Kidney epithelial cell (primary cell): ENCODE measurements around the gene CALN1. TPM values are rescaled to one million over a fixed set of nuclear protein-coding genes. Genes with fewer than 3 reads are reported as not detected.
"Not testable (repeated sequence)": the region's sequence is repeated elsewhere in the genome, so short reads cannot be mapped to it uniquely, and the experiment has no call there.

Source experiments
- DNase-seq: peaks from one replicate; pipeline ENCODE4 v3.0.0-alpha.2; 2010; ENCODE audit warnings: low read depth
- H3K27me3 ChIP-seq: 2 replicates; pipeline ENCODE4 v1.6.0; 2011; ENCODE audit warnings: low read length; ENCODE audit not compliant: control insufficient read depth, insufficient read depth
- H3K36me3 ChIP-seq: 2 replicates; pipeline ENCODE4 v1.5.1; 2011; ENCODE audit warnings: low read length; ENCODE audit not compliant: control insufficient read depth, insufficient read depth
- H3K4me3 ChIP-seq: 2 replicates; pipeline ENCODE4 v1.5.1; 2011; ENCODE audit warnings: low read depth, mild to moderate bottlenecking, control low read depth, low read length
- total RNA-seq: library from RNA; depleted of rRNA; stranded (reverse); fragments of >200 nt; gene quantifications from 2 replicates; pipeline ENCODE4 v1.2.3, GENCODE V29; 2015
- TF ChIP-seq, protein P1 (sequence below): IDR thresholded peaks from 2 replicates; pipeline ENCODE4 v1.5.1; 2011; ENCODE audit warnings: mild to moderate bottlenecking, moderate library complexity, low read length, control low read depth, inconsistent platforms; ENCODE audit not compliant: insufficient read depth, poor library complexity, severe bottlenecking

CALN1 gene
- total RNA-seq, 1 donor from 2014 or later: not detected

DNA sequence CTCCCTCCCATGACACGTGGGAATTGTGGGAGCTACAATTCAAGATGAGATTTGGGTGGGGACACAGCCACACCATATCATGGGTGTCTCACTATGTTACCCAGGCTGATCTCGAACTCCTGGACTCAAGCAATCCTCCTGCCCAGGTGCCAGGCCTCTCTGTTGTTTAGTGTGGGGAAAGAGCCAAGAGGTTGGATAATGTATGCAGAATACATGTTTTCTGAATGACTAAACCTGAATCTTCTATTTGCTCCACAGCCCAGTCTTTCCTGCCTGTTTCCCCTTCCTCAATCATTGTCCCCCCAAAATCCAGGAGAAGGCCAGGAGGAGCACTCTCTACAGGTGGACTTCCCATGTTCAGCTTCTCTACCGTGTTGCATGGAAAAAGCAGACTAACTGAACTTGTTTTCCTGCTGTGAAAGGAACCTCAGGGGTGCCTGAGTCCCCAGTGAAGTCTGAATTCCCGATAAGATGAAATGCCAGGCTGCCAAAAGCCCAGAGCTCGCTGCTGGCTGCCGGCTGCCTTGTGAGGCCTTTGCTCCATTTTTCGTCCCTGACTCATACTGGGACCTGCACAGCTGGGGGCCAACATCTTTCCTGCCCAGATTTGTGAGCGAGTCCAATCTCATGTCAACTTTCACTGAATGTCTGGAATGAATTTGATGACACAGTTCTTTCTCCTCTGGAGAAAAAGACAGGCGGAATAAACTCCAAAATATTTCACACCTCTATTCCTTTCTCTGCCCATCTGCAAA, 588.0 kb downstream of the CALN1 start:
- no peaks in the 10 kb centered on the region for H3K36me3 ChIP-seq
- no peaks in the 10 kb centered on the region for H3K27me3 ChIP-seq
- no peak overlapping the region for H3K4me3 ChIP-seq
- TF ChIP-seq, protein P1, sequence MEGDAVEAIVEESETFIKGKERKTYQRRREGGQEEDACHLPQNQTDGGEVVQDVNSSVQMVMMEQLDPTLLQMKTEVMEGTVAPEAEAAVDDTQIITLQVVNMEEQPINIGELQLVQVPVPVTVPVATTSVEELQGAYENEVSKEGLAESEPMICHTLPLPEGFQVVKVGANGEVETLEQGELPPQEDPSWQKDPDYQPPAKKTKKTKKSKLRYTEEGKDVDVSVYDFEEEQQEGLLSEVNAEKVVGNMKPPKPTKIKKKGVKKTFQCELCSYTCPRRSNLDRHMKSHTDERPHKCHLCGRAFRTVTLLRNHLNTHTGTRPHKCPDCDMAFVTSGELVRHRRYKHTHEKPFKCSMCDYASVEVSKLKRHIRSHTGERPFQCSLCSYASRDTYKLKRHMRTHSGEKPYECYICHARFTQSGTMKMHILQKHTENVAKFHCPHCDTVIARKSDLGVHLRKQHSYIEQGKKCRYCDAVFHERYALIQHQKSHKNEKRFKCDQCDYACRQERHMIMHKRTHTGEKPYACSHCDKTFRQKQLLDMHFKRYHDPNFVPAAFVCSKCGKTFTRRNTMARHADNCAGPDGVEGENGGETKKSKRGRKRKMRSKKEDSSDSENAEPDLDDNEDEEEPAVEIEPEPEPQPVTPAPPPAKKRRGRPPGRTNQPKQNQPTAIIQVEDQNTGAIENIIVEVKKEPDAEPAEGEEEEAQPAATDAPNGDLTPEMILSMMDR: no peak
- no peak for DNase-seq

DNA sequence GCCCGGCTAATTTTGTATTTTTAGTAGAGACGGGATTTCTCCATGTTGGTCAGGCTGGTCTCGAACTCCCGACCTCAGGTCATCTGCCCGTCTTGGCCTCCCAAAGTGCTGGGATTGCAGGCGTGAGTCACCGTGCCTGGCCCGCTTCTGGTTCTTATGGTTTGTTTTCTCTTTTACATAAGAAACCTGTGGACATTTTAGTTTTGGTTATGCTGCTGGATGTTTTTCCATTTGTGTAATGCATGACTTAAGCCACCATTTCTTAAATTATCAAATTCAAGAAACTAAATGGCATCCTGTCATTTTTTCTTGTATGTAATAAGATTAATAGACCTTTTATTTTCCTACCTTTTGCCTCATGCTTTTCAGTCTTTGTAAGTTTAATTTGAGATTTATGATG, 589.7 kb downstream of the CALN1 start:
- not testable (repeated sequence) for DNase-seq, H3K36me3 ChIP-seq, H3K27me3 ChIP-seq, H3K4me3 ChIP-seq

DNA sequence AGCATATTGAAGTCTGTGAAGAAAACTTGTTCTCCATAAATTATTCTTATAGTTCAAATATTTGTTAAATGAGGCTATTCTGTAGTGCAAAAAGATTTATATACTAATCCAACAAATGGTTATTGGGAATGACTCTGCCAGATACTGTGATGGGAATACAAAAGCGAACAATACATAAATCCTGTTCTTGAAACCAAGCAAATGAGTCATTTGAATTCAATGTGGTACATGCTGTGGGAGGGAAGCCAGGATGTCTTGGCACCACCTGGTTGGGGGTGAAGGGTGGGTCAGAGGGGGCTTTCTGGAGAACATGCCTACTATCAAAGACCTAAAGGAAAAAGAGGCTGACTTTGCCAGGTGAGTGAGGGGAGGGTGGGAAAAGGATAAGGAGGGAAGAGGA, 594.2 kb downstream of the CALN1 start:
- Histone ChIP-seq H3K27me3 (no peaks in the 10 kb centered on the region), H3K36me3 (no peaks in the 10 kb centered on the region), H3K4me3 (no peak overlapping the region)
- TF ChIP-seq, protein P1: no peak
- no peak for DNase-seq

DNA sequence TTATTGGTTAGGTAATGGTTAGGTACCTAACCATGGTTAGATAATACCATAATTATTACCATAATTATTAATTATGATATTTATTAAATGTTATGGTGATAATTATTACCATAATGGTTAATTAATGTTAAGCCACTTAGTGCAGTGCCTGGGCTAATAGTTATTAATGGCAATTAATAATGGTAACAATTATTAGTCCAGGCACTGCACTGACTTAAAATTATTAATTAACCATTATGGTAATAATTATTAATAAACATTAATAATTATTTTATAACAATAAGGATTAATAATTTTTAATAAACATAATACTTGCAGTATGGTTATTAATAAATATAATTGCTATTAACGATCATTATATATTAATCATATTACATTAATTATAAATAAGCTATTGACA, 604.0 kb downstream of the CALN1 start:
- H3K4me3 ChIP-seq: no peak overlapping the region
- TF ChIP-seq, protein P1: no peak

DNA sequence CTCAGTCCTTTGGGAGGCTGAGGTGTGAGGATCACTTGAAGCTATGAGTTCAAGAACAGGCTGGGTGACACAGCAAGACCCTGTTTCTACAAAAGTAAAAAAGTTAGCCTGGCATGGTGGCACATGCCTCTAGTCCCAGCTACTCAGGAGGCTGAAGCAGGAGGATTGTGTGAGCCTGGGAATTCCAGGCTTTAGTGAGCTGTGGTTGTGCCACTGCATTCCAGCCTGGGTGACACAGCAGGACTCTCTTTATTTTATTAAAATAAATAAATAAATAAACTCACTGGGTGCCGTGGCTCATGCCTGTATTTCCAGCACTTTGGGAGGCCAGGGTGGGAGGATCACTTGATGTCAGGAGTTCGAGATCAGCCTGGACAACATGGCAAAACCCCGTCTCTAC, 607.9 kb downstream of the CALN1 start:
- H3K36me3 ChIP-seq: no peaks in the 10 kb centered on the region
- no peak for DNase-seq
- H3K27me3 ChIP-seq: no peaks in the 10 kb centered on the region
- H3K4me3 ChIP-seq: no peak overlapping the region
- TF ChIP-seq, protein P1: no peak

More for the DNA sequence above, 604.0 kb downstream of the CALN1 start:
- Histone ChIP-seq H3K36me3 (no peaks in the 10 kb centered on the region), H3K27me3 (no peaks in the 10 kb centered on the region)
- no peak for DNase-seq

DNA sequence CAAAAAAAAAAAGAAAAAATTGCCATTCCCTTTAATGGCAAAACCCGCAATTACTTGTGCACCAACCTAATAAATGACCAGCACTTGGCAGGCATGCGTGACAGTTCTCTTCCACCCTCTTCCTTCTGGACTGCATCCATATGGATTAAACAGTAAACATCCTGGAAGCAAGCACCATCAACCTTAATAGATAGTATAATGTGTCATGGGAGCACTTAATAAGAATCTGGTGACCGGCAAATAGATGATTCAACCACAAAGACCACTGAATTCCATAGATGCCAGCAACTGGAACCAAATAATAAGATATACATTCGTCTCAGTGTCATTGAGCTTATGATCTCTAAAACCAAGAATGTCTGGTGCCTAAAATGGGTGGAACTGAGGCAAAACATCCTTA, 610.2 kb downstream of the CALN1 start:
- TF ChIP-seq, protein P1: no peak
- H3K27me3 ChIP-seq: no peaks in the 10 kb centered on the region
- DNase-seq: no peak
- H3K36me3 ChIP-seq: no peaks in the 10 kb centered on the region
- no peak overlapping the region for H3K4me3 ChIP-seq
